ENCODE data around the gene KCNG2.

- TF ChIP-seq, protein P1, sequence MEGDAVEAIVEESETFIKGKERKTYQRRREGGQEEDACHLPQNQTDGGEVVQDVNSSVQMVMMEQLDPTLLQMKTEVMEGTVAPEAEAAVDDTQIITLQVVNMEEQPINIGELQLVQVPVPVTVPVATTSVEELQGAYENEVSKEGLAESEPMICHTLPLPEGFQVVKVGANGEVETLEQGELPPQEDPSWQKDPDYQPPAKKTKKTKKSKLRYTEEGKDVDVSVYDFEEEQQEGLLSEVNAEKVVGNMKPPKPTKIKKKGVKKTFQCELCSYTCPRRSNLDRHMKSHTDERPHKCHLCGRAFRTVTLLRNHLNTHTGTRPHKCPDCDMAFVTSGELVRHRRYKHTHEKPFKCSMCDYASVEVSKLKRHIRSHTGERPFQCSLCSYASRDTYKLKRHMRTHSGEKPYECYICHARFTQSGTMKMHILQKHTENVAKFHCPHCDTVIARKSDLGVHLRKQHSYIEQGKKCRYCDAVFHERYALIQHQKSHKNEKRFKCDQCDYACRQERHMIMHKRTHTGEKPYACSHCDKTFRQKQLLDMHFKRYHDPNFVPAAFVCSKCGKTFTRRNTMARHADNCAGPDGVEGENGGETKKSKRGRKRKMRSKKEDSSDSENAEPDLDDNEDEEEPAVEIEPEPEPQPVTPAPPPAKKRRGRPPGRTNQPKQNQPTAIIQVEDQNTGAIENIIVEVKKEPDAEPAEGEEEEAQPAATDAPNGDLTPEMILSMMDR (conservative IDR thresholded peaks at IDR 0.05; ENCODE audit: low read depth, low read length): no peak
- TF ChIP-seq NFE2L2 (IDR thresholded peaks at IDR 0.05; ENCODE audit: low read depth, low read length): no peak
- no peak for TF ChIP-seq POLR2A (IDR thresholded peaks at IDR 0.05; ENCODE audit: low read depth, low read length)
- no peak for TF ChIP-seq RFX5 (IDR thresholded peaks at IDR 0.05; ENCODE audit: low read depth, low read length)
- TF ChIP-seq CEBPB (IDR thresholded peaks at IDR 0.05; ENCODE audit: low read depth, low read length): no peak
- TF ChIP-seq SMC3 (IDR thresholded peaks at IDR 0.05; ENCODE audit: low read depth, low read length): no peak
- TF ChIP-seq MAZ (IDR thresholded peaks at IDR 0.05; ENCODE audit: borderline replicate concordance, low read depth, low read length): no peak
- no peak for TF ChIP-seq BHLHE40 (IDR thresholded peaks at IDR 0.05; ENCODE audit: low read depth, low read length)
- no peak for TF ChIP-seq RCOR1 (IDR thresholded peaks at IDR 0.05; ENCODE audit: insufficient replicate concordance, low read length)
Observed at GRCh38 chr18:79931475-79931874, 133.7 kb downstream of the KCNG2 start.

Data from IMR-90 (cell line).